KG1 (cell line): ENCODE data around the gene NEUROD1.

ENCODE experiments used
- DNase-seq: peaks from one replicate; lab custom pipeline; 2025; lab: John Stamatoyannopoulos, UW

NEUROD1 gene

DNA sequence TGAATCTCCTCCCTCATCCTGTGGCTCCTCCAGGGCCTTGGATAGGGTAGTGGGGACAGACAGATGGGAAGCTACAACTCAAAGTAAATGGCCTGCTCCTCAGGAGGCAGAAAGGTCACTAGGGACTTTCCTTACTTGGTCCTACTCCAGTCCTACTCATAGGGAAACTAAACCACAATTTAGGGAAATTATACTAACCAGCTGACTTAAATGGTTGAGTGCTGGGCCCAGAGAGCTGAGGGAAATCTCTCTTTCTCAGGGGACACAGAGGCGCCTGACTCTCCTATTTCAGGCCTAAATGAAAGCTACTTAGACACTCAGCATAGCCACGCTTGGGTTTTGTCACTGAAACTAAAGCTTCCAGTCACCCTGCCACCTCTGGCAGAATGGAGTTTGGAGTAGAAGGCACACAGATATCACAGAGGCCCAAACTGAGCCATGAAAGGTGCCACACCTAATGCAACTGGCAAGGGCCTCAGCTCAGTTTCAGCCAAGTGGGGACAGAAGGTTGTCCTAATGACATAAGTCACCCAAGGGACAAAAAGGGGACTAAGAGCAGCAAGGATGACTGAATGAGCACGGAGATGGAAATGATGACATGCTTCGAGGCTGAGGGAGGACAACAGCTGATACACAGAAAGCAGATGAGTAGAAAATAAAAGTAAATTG is 47.5 kb downstream of the NEUROD1 start:
- DNase-seq: no peak

DNA sequence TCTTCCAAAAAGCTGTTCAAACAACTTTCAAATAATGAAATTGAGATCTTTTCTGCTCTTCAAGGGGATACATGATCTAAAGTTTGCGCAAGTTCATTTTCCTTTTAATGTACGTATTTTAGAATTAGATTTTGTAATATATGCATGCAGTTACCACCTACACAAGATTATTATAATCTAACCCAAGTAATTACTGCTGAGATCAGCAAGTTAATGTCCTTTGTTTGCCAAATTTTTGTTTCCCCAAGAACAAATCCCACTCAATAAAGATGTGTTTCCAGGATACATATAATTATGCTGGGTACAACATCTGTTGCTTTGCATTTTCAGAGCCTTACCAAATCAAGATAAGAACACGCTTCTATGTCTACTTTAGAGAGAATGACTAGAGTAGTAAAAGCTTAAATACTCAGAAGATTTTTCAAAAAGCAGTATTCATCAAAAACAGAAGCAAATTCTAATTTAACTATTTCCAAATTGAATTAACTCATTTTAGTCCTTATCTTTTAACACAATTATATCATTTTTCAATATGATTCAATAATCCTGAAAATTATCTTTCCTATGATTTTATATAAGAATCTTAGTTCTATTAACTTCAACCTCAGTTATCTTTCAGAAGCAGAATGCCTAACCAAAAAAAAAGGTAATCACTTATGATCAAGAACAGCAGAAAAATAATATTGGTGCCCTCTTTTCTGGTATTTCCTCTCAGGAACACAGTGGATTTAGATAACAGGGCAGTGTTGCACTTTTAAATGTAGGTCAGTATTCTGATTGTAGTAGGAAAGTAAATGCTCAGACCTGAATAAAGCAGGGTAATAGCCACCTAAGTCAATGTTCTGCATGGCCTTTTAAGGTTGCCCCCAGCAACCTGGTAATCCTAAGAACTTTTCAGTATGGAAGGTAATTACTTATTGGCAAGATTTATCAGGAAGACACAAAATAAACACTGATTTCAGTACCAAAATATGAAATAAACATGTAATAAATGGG is 51.4 kb downstream of the NEUROD1 start:
- DNase-seq: no peak

DNA sequence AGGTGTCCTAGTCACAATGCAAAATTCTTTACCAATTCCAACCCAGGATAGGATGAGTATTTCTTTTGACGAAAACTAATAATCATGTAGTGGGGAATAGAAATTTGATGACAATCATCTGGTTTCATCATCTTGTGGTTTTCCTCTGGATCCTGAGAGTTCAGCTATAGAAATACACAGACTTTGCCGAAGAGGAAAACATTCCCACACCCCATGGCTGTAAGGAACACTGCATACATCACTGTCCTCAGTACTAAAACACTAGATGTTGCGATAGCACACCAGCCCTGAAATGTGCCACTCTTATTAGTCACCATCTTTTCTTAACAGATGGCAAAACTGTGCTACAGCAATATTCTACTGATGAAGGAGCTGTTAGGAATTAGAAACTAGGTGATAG is 52.8 kb downstream of the NEUROD1 start:
- no peak for DNase-seq

DNA sequence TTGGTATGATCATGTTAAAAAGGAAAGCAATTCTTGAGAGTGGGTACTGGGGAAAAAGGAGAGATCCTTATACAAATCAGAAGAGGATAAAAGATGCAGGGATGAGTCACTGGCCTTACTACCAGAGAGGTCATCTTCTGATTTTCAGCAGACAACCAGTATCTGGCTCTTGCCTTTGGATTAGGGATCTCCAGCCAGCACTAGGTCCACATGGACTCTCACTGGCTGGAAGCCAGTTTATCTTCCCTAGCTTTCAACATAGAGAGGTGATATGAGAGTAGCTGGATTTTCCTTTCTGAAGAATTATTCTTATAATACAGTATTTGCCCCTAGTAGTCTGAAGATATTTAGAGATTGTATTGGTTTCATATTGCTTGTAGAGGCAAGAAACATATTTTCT is 53.6 kb downstream of the NEUROD1 start:
- no peak for DNase-seq
